K562 (cell line): ENCODE data around the gene NFATC3. TPM values are rescaled to one million over a fixed set of nuclear protein-coding genes. Genes with fewer than 3 reads are reported as not detected.

Experiments used
- ATF6 ChIP-seq: sonication (generic); formaldehyde crosslinking; IDR thresholded peaks from 2 replicates; pipeline ENCODE4 v1.4.0; 2020; ENCODE audit warnings: mild to moderate bottlenecking, missing genetic modification reagents
- BDP1 ChIP-seq: IDR thresholded peaks from 3 replicates; pipeline ENCODE4 v1.6.1; 2011; ENCODE audit not compliant: insufficient read length, insufficient read depth
- CHD1 ChIP-seq: fragments of 200-600 bp; sonication (generic); IDR thresholded peaks from one replicate; pipeline ENCODE4 v1.6.1; 2012; ENCODE audit warnings: mild to moderate bottlenecking, moderate library complexity, low read length, inconsistent platforms
- DPF2 ChIP-seq: fragments of 450-650 bp; IDR thresholded peaks from 2 replicates; pipeline ENCODE4 v1.6.1; 2016
- EP400 ChIP-seq: fragments of 450-650 bp; IDR thresholded peaks from 2 replicates; pipeline ENCODE4 v1.6.1; 2017; ENCODE audit warnings: antibody characterized with exemption, mild to moderate bottlenecking, moderate library complexity
- ETV6 ChIP-seq, 3 experiments: fragments of 150-350 bp in 1 of 3; sonication (generic) in 1 of 3; formaldehyde crosslinking in 1 of 3; IDR thresholded peaks; 2 replicates each; pipeline versions ENCODE4 v1.6.1 to v1.8.0; 2014 to 2022; ENCODE audit warnings: borderline replicate concordance in 2 of 3, low read depth in 2 of 3, antibody characterized with exemption in 1 of 3, low read length in 1 of 3, mild to moderate bottlenecking in 1 of 3, missing genetic modification reagents in 1 of 3
- GTF2F1 ChIP-seq: IDR thresholded peaks from 2 replicates; pipeline ENCODE4 v1.6.1; 2011; ENCODE audit warnings: low read depth, low read length, improper control_type of control experiment
- MEF2A ChIP-seq: IDR thresholded peaks from 2 replicates; pipeline ENCODE4 v1.6.1; 2011; ENCODE audit warnings: low read depth, mild to moderate bottlenecking, low read length, moderate library complexity; ENCODE audit not compliant: control insufficient read depth
- MEF2D ChIP-seq: conservative IDR thresholded peaks from 2 replicates; pipeline ENCODE4 v1.6.1; 2016; ENCODE audit warnings: low read depth, missing genetic modification characterization, missing compliant biosample characterization
- MITF ChIP-seq: IDR thresholded peaks from 2 replicates; pipeline ENCODE4 v1.6.1; 2014; ENCODE audit warnings: antibody characterized with exemption
- MTA1 ChIP-seq: fragments of 450-650 bp; IDR thresholded peaks from 2 replicates; pipeline ENCODE4 v1.6.1; 2017; ENCODE audit warnings: borderline replicate concordance
- MTF1 ChIP-seq: fragments of 250-450 bp; sonication (Bioruptor Pico); IDR thresholded peaks from 2 replicates; pipeline ENCODE4 v1.9.0; 2021; ENCODE audit warnings: moderate library complexity, mild to moderate bottlenecking, inconsistent platforms, borderline replicate concordance
- POU5F1 ChIP-seq: fragments of 150-350 bp; IDR thresholded peaks from 2 replicates; pipeline ENCODE4 v1.6.1; 2014; ENCODE audit warnings: borderline replicate concordance, low read length, low read depth, mild to moderate bottlenecking; ENCODE audit not compliant: partially characterized antibody
- TEAD1 ChIP-seq, 2 experiments: fragments of 450-650 bp in 1 of 2; sonication (generic) in 1 of 2; formaldehyde crosslinking; IDR thresholded peaks; 2 replicates each; pipeline versions ENCODE4 v1.4.0 to v1.8.0; 2020 to 2022; ENCODE audit warnings: mild to moderate bottlenecking in 2 of 2, missing genetic modification reagents in 1 of 2
- ZFX ChIP-seq: sonication (generic); formaldehyde crosslinking; IDR thresholded peaks from 2 replicates; pipeline ENCODE4 v1.8.0; 2022; ENCODE audit warnings: mild to moderate bottlenecking, missing genetic modification reagents, moderate library complexity
- ZNF76 ChIP-seq: fragments of 250-450 bp; sonication (Bioruptor Pico); IDR thresholded peaks from 2 replicates; pipeline ENCODE4 v1.4.0; 2020; ENCODE audit warnings: mild to moderate bottlenecking, moderate library complexity, borderline replicate concordance
- polyA plus RNA-seq, 8 experiments: library from polyadenylated mRNA; depleted of rRNA in 4 of 8; stranded (reverse) in 5 of 8; unstranded in 3 of 8; fragments of >200 nt; fragmentation: Nextera tagmentation in 2 of 8; fragmentation: Illumina TruSeq in 1 of 8; extraction: Ambion mirVana in 2 of 8; extraction: Trizol in 1 of 8; gene quantifications; 2 replicates each; pipeline versions ENCODE4 v1.2.1 to v1.2.3, GENCODE V29; 2011 to 2014; ENCODE audit warnings: inconsistent platforms in 1 of 8, missing spikeins in 1 of 8
- total RNA-seq, 7 experiments: library from RNA; depleted of rRNA in 6 of 7; stranded (reverse); fragments of >200 nt in 6 of 7; fragmentation: Illumina TruSeq in 2 of 7; extraction: Trizol in 2 of 7; gene quantifications; 2 replicates each; pipeline versions ENCODE4 v1.2.1 to v1.2.3, GENCODE V29; 2011 to 2021; ENCODE audit warnings: low replicate concordance in 1 of 7
- TF ChIP-seq, protein P1 (sequence below): fragments of 250-450 bp; sonication (Bioruptor Pico); IDR thresholded peaks from 2 replicates; pipeline ENCODE4 v1.4.0; 2020
- TF ChIP-seq, protein P2 (sequence below): fragments of 250-450 bp; sonication (Bioruptor Pico); IDR thresholded peaks from 2 replicates; pipeline ENCODE4 v1.8.0; 2021; ENCODE audit warnings: moderate library complexity, mild to moderate bottlenecking, inconsistent platforms
- TF ChIP-seq, protein P3 (sequence below): fragments of 250-450 bp; sonication (Bioruptor Pico); IDR thresholded peaks from 2 replicates; pipeline ENCODE4 v1.5.0; 2021

The NFATC3 gene
- total and polyA plus RNA-seq, 9 of the 15 experiments (the other 6 are each of a cell fraction or from before 2014, with no cell fraction given): 15.7 to 98.4 (median 59.4) TPM

DNA sequence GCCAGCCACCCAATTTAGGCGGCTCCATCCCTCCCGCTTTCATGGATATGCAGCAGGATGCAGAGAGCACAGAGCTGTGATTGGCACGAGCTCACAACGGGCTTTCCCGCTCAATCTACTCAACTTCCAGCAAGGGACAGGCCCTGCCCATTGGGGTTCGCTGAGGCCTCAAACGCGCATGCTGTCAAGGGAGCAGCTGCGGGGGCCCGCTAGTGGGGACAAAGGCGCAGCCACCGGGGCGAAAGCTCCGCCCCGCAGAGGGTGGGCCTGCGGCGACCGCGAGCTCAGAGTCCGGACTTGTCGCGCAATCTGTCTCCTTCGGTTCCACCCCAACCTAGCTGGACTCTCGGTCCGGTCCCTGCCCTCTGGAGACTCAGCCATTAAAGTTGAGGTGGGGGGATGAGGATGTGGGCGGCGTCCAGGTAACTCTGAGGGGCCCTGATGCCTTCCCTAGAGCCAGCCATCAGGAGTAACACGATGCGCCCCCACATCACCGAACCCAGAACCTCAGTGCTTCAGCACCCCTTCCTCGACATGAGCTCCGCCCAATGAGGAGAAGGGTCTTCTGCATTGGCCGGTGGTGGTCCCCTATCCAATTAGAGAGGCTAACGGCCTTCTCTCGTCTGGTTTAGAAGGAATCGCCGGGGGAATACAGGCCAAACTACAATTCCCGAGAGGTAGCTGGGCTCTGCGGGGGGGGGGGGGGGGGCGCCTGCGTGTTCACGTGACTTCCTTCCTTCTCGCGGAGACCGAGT lies 489 bp upstream of the NFATC3 start (continued):
- TF ChIP-seq MTF1: no peak
- peak; percentile 83 for TF ChIP-seq EP400
- 0 out of 2 replicates have a peak, but pooled peaks have one; percentile 58 for TF ChIP-seq MEF2D (tag)
- TF ChIP-seq MTA1: no peak
- TF ChIP-seq, protein P1, sequence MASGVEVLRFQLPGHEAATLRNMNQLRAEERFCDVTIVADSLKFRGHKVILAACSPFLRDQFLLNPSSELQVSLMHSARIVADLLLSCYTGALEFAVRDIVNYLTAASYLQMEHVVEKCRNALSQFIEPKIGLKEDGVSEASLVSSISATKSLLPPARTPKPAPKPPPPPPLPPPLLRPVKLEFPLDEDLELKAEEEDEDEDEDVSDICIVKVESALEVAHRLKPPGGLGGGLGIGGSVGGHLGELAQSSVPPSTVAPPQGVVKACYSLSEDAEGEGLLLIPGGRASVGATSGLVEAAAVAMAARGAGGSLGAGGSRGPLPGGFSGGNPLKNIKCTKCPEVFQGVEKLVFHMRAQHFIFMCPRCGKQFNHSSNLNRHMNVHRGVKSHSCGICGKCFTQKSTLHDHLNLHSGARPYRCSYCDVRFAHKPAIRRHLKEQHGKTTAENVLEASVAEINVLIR: no peak
- TF ChIP-seq, protein P2, sequence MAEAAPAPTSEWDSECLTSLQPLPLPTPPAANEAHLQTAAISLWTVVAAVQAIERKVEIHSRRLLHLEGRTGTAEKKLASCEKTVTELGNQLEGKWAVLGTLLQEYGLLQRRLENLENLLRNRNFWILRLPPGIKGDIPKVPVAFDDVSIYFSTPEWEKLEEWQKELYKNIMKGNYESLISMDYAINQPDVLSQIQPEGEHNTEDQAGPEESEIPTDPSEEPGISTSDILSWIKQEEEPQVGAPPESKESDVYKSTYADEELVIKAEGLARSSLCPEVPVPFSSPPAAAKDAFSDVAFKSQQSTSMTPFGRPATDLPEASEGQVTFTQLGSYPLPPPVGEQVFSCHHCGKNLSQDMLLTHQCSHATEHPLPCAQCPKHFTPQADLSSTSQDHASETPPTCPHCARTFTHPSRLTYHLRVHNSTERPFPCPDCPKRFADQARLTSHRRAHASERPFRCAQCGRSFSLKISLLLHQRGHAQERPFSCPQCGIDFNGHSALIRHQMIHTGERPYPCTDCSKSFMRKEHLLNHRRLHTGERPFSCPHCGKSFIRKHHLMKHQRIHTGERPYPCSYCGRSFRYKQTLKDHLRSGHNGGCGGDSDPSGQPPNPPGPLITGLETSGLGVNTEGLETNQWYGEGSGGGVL (CRISPR knock-in tag): no peak
- TF ChIP-seq ATF6: peak; percentile 86; the same call in 1 of the 2 replicates
- TF ChIP-seq TEAD1 (CRISPR knock-in tag; IDR thresholded peaks at IDR 0.05): peak in 1 of 2 experiments; percentile 56; a peak in 1 of 4 replicates
- TF ChIP-seq BDP1: no peak
- TF ChIP-seq, protein P3, sequence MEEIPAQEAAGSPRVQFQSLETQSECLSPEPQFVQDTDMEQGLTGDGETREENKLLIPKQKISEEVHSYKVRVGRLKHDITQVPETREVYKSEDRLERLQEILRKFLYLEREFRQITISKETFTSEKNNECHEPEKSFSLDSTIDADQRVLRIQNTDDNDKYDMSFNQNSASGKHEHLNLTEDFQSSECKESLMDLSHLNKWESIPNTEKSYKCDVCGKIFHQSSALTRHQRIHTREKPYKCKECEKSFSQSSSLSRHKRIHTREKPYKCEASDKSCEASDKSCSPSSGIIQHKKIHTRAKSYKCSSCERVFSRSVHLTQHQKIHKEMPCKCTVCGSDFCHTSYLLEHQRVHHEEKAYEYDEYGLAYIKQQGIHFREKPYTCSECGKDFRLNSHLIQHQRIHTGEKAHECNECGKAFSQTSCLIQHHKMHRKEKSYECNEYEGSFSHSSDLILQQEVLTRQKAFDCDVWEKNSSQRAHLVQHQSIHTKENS: no peak
- no peak for TF ChIP-seq MITF
- TF ChIP-seq ETV6 (IDR thresholded peaks at IDR 0.05; ENCODE audit: borderline replicate concordance in 1 of 2, low read depth in 2 of 2, low read length in 1 of 2): 0 out of 4 replicates have a peak, but pooled peaks of 1 of the 2 experiments have one; percentile 40
- no peak for TF ChIP-seq ETV6 (CRISPR knock-in tag; IDR thresholded peaks at IDR 0.05; ENCODE audit: borderline replicate concordance)
- peak; percentile 48 for TF ChIP-seq DPF2
- TF ChIP-seq MEF2A: no peak
- TF ChIP-seq CHD1: no peak
- TF ChIP-seq ZNF76 (CRISPR knock-in tag): no peak
- TF ChIP-seq GTF2F1: peak; percentile 44; the same call in 1 of the 2 replicates
- TF ChIP-seq POU5F1: no peak
- TF ChIP-seq ZFX (CRISPR knock-in tag): peak; percentile 91
